WERI-Rb-1 (cell line): ENCODE data around the gene GPR148.

ENCODE experiments used
- DNase-seq: peaks from one replicate; pipeline ENCODE4 v3.0.0-alpha.2; 2020
- H3K27ac ChIP-seq: fragments of 250-450 bp; sonication (Bioruptor Pico); 2 replicates; pipeline ENCODE4 v1.5.1; 2020; ENCODE audit warnings: mild to moderate bottlenecking, moderate library complexity
- H3K27me3 ChIP-seq: fragments of 250-450 bp; sonication (Bioruptor Pico); 2 replicates; pipeline ENCODE4 v1.5.1; 2021; ENCODE audit warnings: mild to moderate bottlenecking, low read depth, moderate library complexity; ENCODE audit not compliant: insufficient read depth, severe bottlenecking
- H3K36me3 ChIP-seq: fragments of 250-450 bp; sonication (Bioruptor Pico); 2 replicates; pipeline ENCODE4 v1.5.1; 2020; ENCODE audit warnings: mild to moderate bottlenecking, moderate library complexity
- H3K4me3 ChIP-seq: 2 replicates; pipeline ENCODE4 v1.5.1; 2011; ENCODE audit warnings: low read depth, mild to moderate bottlenecking, control low read depth, low read length
- H3K9me3 ChIP-seq: fragments of 250-450 bp; sonication (Bioruptor Pico); 2 replicates; pipeline ENCODE4 v1.5.1; 2021; ENCODE audit warnings: mild to moderate bottlenecking, moderate library complexity; ENCODE audit not compliant: severe bottlenecking
- CTCF ChIP-seq: IDR thresholded peaks from 2 replicates; pipeline ENCODE4 v1.5.1; 2011; ENCODE audit warnings: low read depth, mild to moderate bottlenecking, control low read depth, inconsistent platforms, low read length

The GPR148 gene

GRCh38 chr2:130756053-130756873 is 27.4 kb downstream of the GPR148 start:
- peak overlapping the region; percentile 94 for H3K27ac ChIP-seq
- H3K36me3 ChIP-seq: no peaks in the 10 kb centered on the region; the same call in none of the 2 replicates
- H3K27me3 ChIP-seq: no peaks in the 10 kb centered on the region
- no peak for TF ChIP-seq CTCF
- H3K4me3 ChIP-seq: peak overlapping the region; percentile 88
- peak; percentile 56 for DNase-seq
- H3K9me3 ChIP-seq: no peaks in the 10 kb centered on the region

- H3K36me3 ChIP-seq: peaks cover under 1% of the 10 kb centered on the region
- no peak for TF ChIP-seq CTCF
- no peaks in the 10 kb centered on the region for H3K9me3 ChIP-seq
- DNase-seq: no peak
- H3K4me3 ChIP-seq: peak overlapping the region; percentile 88
- H3K27me3 ChIP-seq: no peaks in the 10 kb centered on the region
- peak overlapping the region; percentile 94 for H3K27ac ChIP-seq
Measured at GRCh38 chr2:130756874-130757668, 28.2 kb downstream of the GPR148 start.

GRCh38 chr2:130759906-130760753 is 31.3 kb downstream of the GPR148 start:
- no peak for TF ChIP-seq CTCF
- 0 out of 2 replicates have a peak overlapping the region, but pooled peaks have one; percentile 2 for H3K27ac ChIP-seq
- peak; percentile 57 for DNase-seq
- H3K9me3 ChIP-seq: no peaks in the 10 kb centered on the region
- H3K27me3 ChIP-seq: no peaks in the 10 kb centered on the region
- no peak overlapping the region for H3K4me3 ChIP-seq
- H3K36me3 ChIP-seq: peaks cover 24% of the 10 kb centered on the region

- no peaks in the 10 kb centered on the region for H3K9me3 ChIP-seq
- no peak for DNase-seq
- H3K4me3 ChIP-seq: no peak overlapping the region
- H3K27ac ChIP-seq: no peak overlapping the region
- no peak for TF ChIP-seq CTCF
- H3K27me3 ChIP-seq: no peaks in the 10 kb centered on the region
- peaks cover 24% of the 10 kb centered on the region for H3K36me3 ChIP-seq
Measured at GRCh38 chr2:130760754-130761751, 32.2 kb downstream of the GPR148 start.
